A549 treated with AZD9567 at 1 μM for 4 hours (cell line): ENCODE measurements around the gene PLCZ1. TPM values are rescaled to one million over a fixed set of nuclear protein-coding genes. Genes with fewer than 3 reads are reported as not detected.

Experiments used
- total RNA-seq: library from RNA; stranded (reverse); fragments of 200-300 nt; extraction: Qiagen RNA extraction; gene quantifications from 5 replicates; pipeline ENCODE4 v1.2.3, GENCODE V29; 2022; ENCODE audit not compliant: insufficient read depth

The PLCZ1 gene, protein sequence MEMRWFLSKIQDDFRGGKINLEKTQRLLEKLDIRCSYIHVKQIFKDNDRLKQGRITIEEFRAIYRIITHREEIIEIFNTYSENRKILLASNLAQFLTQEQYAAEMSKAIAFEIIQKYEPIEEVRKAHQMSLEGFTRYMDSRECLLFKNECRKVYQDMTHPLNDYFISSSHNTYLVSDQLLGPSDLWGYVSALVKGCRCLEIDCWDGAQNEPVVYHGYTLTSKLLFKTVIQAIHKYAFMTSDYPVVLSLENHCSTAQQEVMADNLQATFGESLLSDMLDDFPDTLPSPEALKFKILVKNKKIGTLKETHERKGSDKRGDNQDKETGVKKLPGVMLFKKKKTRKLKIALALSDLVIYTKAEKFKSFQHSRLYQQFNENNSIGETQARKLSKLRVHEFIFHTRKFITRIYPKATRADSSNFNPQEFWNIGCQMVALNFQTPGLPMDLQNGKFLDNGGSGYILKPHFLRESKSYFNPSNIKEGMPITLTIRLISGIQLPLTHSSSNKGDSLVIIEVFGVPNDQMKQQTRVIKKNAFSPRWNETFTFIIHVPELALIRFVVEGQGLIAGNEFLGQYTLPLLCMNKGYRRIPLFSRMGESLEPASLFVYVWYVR
- not detected in 5 replicates for total RNA-seq

DNA sequence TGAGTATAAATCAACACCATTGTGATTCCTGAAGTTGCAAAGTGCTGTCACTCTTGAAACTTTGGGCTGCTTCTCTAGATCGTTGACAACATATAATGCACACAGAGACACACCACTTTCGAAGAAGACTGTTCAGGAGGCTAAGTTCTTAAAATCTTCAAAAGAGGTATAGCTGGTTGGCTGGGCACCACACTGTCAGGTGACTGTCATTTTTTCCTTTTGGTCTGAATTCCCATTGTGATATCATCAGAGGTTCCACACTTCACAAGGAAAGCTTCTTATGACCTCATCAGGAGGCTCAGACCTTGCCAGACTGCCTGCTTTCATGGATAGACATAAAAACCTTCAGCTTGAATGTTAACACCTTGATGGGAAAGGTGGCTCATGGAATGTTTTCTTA lies at the start of gene PLCZ1, which contains the start of gene CAPZA3:
TSS of gene PLCZ1 (minus strand) at position 194 of the 400 bp plus-strand sequence. CDS start 641 bp downstream, outside the sequence.
TSS of gene CAPZA3 (plus strand) at position 301 of the 400 bp plus-strand sequence. CDS start 150 bp downstream, outside the sequence.

Other genes starting within 250 kb of the PLCZ1 start
- gene CAPZA3, start 107 bp upstream of the PLCZ1 start, total RNA-seq = not detected in 5 replicates